Hematopoietic multipotent progenitor cell treated with erythropoietin and hydrocortisone succinate and interleukin-3 and kit ligand, for 4 days (in vitro differentiated cells): ENCODE results near the gene PTOV1.

ENCODE experiments used
- DNase-seq: peaks from one replicate; pipeline ENCODE4 v3.0.0-alpha.2; 2015

PTOV1 gene

GRCh38 chr19:49892716-49893115 is 41.8 kb downstream of the PTOV1 start:
- no peak for DNase-seq

- no peak for DNase-seq
Observed at GRCh38 chr19:49894011-49894664, 43.2 kb downstream of the PTOV1 start.

DNA sequence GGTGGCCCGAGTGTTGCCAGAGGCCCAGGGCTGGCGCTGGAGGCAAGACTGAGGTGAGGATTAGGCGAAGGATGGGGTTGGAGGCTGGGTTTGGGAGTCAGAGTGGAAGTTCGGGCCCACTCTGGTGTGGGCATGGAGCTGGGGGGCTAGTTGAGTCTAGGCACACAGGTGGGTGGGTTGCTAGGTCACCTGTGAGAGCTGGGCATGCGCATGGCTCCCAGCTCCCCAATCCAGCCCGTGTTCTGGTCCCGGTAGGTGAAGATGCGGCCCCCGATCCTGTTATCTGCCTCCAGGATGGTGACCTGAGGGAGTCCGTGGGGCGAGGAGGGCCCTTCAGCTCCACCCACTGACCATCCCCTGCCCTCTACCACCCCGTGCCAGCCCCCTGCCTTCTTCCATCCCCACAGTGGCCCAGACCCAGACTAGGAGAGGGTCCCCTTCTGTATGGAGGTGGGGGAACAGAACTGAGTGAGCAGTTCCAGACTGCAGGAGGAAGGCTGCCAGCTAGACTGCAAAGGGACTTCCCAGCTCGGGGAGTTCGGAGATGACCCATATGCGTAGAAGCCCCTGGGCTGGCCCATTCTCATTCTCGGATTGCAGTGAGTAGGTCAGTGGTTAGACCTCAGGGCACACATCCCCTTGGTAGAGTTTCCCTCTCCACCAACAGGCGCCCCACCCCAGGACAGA is 44.1 kb downstream of the PTOV1 start:
- DNase-seq, result no peak

DNA sequence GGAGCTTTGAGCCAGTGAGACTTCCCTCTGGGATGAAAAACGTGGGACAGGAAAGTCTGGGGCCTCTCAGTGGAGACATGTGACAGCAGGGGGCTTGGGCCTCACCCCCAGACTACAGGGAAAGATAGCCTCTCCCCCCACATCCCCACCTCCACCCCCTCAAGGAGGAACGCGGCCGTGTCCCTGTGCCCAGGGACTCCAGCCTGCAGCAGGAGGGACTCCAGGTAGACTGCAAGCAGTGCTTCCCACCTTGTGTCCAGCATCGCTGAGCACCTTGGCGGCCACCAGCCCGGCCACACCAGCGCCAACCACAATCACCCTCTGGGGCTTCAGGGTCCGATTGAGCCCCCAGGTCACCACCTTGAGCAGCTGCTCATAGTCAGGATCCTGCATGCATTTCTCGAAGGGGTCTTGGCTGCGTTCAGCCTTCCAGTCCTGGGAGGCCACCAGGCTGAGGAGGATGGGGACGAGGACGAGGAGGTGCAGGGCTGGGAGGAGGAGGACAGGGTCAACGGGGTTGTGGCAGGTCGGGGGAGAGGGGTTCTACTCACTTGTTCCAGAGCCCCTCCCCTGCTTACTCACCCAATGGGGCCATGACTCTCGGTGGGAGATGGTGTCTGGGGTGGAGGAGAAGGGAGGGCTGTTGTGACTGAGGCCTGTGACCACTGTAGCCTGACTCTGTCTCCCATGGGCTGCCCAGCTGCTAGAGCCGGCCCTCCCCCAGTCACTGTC is 44.8 kb downstream of the PTOV1 start:
- DNase-seq, result no peak

DNA sequence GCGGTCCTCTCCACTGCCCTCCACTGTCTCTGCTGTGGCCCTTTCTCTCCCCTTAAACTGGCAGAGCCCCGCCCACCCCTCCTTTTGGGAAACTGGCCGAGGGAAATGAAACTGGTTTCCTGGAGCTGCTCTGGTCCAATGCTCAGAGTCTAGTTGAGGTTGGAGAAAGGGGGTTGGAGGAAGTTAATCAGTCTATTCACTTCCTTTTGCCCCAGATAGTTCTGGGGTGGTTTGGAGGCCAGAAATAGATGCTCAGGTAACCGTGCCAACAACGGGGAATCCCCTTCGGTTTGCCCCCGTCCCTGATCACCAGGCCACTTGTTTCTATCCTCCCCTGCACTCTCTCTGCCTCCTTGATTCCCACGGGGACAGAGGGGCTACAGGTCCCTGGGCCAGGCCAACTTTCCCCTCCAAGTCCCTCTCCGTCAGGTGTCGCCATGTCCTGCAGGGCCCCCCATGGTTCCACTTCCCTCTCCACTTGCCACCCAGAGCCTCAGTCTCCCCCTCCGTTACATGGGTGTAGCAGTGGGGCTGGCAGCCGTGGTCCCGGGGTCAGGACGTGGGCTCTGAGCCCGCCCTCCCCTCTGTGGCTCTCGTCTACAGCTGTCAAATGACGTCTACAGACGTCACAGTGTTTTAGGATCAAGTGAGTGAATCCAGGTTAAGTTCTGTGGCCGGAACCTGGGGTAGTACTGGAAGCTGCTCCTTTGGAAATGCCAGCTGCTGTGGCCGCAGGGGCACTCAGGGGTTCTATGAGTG is 46.1 kb downstream of the PTOV1 start, which contains the start of gene IL4I1:
Gene IL4I1, minus strand, starts transcription at position 25 of the 759 bp plus-strand sequence. CDS start 727 bp downstream, outside the sequence.
- peak; percentile 58 for DNase-seq

- DNase-seq, result no peak
Observed at GRCh38 chr19:49904136-49904535, 53.2 kb downstream of the PTOV1 start.

DNA sequence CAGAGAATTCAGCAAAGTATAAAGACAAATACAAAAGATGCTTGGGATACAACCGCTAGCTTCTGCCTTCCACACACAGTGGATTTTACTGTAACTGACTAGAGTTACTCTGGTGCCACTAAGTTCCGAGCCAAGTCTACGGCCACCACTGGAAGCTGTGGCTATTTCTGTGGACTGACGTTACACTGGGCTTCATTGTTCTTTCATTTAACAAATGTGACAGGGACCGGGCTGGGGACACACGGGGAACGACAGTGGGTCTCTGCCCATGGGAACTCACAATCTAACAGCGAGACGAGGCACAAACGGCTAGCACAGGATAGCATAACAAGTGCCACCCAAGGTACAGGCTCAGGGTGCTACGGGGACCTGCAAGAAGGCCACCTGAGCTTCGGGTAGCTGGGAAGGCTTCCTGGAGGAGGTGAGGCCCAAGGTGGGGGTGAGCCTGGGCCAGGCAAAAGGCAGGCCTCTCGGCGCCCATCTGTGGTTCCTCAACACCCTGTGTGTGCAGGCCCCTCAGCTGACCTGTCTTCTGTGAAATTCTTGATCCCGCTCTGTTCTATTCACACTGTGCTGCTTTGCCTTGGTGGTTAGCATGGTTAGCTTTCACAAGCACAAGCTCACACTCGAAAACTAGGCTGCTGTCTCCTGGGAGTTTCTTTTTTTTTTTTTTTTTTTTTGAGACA is 56.1 kb downstream of the PTOV1 start:
- no peak for DNase-seq

- no peak for DNase-seq
Observed at GRCh38 chr19:49907745-49908446, 56.9 kb downstream of the PTOV1 start.

DNA sequence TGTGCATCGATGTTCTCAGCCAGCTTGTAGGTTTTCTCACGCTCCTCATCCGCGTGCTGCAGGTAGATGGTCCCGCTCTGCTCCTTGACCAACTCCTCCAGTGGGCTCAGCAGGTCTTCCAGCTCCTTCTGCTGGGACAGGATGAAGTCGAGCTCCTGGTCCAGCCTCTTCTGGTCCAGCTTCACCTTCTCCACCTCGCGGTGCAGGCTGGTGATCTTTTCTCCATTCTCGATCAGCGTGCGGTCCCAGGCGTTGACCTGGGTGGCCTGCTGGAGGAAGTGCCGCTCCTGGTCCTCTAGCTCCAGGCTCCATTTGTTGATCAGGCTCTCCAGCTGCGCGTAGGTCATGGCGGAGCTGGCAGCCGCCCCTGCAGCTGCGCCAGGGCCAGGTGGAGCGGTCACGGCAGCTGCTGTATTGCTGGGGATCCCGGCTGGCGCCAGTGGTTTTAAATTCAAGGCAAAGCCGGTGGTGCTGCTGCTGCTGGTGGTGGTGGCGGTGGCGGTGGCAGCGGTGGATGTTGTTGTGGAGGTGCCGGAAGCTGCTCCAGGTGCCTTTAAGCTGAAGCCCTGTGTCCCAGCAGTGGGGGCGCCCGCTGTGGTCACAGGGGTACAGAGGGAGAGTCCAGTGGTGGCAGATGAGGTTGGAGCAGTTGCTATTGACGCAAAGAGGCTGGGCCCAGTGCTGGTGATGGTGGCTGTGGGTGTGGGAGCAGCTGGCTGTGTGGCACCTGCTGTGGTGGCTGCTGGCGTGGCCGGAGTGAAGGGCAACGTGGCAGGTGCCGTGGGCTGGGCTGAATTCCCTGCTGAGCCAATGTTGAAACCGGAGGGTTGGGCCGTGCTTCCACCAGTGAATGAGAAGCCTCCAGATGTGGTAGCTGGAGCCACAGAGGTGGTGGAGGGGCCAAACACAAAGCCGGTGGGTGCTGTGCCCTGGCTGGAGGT is 57.8 kb downstream of the PTOV1 start:
- DNase-seq, result no peak

DNA sequence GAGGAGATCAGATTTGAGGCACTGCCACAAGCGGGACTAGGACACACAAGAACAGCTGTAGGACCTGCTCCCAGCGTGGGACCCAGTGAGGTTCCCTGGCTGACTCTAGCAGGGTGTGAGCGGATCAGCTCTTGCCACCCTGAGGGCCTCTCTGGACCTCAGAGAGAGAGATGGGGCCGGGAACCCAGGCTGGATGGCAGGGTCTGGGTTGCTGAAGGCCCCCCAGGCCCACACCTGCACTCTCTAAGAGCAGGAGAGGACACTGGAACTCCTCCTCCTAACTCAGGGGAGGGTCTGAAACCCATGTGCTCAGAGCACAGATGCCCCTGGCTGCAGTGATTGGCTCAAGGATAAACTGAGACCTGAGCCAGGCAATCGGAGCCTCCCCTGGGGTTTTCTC is 59.2 kb downstream of the PTOV1 start:
- DNase-seq, result no peak
